ENCODE data around the gene KYNU.
A peak's percentile ranks its signal among the peaks of the same experiment; 100 is the strongest.

Gene KYNU

DNA sequence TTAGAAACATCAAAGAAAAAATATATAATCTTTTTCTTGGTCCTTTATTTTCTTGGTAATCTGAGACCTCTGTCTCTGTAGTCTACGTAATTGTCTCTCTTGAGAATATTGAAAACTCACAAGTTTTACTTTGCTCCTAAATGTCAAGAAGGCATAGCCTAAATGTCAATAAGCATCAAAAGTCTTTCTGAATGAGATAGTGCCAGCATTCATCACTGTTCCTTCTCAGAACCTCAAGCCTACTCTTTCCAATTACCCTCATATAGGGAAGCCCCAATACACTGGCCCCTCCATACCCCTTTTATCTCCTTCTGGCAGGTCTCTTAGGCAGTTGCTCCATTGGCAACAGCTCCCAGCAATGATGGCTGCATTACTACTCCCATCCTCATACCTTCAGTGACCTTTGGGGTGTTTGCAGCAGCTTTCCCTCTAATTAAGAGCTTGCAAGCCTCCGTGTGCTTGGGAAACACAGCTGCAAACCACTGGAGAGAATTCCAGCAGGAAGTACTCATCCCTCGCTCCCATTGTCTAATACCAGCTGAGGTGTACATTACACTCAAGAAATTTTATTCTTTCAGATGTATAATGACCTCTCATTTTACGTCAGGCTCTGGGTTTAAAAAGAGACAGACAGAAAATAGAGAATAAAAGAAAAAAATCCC is 95.8 kb downstream of the KYNU start:
- DNase-seq, result no peak

DNA sequence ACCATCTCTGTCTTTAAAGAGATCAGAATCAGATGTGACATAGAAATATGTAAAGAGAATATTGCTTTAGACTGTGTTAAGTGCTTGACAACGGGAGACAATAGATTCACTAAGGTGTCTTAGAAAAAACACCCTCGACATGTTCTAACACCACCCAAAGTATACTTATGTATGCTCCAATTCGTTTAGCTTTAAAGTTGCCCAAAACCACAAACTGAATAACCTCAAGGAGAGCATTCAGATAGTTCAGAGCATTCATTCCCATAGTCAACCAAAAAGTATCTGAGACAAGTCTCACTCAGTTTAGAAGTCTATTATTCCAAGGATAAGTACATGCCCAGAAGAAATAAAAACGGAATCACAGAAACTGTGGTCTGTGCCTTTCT is 96.4 kb downstream of the KYNU start:
- DNase-seq, result no peak

DNA sequence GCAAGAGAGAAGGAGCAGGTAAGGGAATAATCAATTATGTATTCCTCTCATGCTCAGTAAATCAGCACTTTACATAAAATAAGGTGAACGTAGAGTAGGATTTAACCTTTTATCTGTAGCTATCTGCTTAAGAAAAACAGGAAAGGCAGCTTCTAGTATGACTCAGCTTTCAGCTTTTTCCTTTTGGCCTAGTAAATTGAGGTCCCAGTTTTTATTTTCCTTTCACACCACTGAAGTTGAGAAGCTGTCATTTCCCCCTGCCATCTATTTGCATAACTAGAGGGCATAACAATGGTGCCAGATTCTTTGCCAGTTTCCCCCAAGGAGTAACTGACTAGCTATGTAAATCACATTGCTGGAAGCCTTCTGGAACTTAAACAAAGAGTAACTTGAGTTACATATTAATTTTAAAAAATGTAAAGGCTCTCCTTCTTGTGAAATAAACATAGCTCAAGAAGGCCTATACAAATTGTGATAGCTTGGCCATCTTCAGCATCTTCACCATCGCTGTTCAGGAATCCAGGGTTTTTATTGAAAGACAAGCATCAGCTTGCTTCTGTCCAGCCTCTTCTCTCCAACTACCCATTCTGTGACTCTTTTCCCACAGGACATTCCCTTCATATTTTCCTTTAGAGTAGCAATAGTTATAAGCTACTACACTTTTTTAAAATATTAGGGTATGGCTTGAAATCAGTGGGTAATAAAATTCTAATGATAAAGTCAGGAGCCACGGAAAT is 97.0 kb downstream of the KYNU start:
- DNase-seq, result peak; percentile 71

DNA sequence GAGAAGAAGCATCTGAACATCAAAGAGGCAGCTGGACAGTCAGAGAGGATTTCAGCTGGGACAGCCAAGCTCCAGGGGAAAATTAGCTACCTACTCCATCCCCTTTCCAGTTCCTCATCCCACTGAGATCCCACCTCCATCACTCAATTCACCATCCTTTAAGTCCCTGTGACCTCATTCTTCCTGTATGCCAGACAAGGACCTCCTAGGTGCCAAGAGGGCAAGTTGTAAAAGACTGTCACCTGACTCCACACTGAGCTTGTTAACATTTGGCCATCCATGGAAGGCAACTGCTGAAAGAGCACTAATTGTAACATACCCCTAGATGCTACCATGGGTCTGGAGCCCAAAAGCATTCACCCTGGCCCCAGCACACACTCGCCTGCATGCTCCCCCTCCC is 97.8 kb downstream of the KYNU start:
- no peak for DNase-seq

GRCh38 chr2:142980246-142981068 is 103.0 kb downstream of the KYNU start:
- peak; percentile 49 for DNase-seq

- DNase-seq, result no peak
Measured at GRCh38 chr2:142981069-142981378, 103.6 kb downstream of the KYNU start.

DNA sequence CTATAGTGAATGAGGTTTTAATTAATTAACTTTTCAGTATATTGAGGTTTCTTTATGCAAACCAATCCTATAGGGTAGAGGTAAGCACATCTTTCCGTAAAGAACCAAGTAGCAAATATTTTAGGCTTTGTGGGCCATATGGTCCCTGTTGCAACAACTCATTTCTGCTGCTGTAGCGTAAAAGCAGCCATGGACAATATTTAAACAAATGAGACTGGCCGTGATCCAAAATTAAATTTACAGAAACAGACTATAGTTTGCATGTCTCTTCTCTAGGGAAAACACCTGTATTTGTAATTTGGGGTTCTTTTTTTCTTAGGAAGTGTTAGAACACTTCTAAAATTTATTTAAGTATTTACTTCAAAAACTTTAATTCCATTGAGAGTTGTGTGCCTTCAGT is 104.3 kb downstream of the KYNU start:
- DNase-seq, result peak; percentile 52

DNA sequence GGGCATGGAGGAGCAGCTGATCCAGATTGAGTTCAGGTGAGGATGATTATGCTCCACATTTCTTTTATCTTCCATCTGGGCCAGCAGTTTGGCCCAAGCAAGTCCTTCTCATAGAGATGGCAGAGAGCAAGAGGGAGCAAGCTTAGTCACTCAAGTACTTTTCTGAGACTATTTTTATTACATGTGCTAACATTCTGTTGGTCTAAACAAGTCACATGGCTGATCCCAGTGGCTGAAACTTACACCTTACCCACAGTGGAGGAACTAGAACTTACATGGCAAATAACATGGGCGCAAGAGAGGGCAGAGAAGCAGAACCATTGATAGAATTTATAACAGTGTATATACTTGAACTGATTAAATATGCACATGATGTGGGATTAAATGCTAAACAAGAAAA is 105.7 kb downstream of the KYNU start:
- no peak for DNase-seq

- DNase-seq, result no peak
Measured at GRCh38 chr2:142984657-142985056, 107.2 kb downstream of the KYNU start.

GRCh38 chr2:142987044-142987443 is 109.6 kb downstream of the KYNU start:
- no peak for DNase-seq

DNA sequence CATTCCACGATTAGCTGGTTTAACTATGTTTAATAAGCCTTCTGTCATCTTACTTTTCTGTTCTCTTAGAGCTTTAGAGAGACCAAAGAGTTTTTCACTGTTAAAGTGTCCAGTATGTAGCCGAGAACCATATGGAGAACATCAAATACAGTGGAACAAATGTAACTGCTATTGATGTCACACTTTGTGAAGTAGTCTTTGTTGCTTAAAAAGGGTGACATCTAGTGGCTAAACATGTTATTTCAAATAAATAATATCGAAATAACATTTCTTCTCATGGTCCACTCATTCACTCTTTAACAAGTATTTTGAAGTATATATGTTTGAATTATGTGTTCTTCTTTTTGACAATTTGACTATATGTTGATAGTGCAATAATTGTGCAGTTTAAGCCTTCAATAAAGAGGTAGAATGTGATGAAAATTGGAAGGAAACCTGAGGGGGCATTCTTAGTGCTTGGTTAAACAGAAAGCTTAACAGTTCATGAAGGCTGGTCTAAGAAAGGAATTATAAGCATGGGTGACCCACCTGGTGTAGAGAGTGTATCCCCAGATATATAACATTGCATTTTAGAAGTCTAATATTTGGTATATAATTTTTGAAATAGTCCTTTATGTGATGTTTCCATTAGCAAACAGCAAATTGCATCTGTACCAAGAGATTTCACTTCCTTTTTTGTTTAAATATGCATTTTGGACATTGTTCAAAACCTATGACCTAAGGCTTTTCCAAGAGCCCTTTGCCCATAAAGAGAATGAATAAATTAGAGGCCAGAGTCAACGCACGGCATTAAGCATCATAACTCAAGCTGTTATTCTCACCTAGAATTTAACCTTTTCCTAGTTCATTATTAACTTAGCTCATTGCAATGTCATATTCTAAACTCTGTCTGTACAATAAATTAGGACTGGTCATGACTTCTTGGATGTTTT is 112.1 kb downstream of the KYNU start:
- DNase-seq, result peak; percentile 26

- no peak for DNase-seq
Measured at GRCh38 chr2:142991295-142991694, 113.8 kb downstream of the KYNU start.

DNA sequence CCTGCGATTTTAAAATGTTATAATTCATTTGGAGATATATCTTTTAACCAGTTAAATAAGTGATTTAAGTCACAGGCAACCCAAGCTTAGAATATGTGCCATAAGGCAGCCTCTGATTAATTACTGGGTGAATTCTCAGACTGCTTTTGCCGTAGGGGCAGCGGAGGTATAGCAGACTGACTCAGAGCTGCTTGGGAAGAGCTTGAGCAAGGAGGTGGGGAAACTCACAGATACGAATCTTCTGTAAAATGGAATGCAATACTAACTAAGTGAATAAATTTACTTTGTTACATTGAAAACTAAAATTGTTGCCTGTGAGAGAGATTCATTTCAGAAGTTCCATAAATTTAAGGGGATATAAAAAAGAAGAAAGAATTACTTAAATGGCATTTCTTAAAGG is 115.4 kb downstream of the KYNU start:
- no peak for DNase-seq

DNA sequence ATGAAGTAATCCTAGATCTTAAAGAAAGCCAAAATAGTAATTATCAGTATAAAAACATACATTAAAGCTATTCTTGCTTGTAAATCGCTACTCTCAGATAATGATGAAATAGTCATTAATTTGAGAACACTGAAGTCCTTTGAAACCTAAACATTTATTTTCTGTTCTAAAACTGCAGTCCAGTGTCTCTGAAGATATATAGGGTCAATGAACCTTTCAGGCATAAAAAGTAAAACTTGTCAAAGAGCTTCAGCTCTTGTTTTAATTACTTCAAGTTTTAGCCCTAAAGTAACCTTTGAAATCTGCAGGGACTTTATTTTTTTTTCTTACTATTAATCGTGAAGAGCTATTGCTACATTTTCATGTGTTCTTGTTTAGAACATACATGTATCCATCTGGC is 116.3 kb downstream of the KYNU start:
- DNase-seq, result no peak

DNA sequence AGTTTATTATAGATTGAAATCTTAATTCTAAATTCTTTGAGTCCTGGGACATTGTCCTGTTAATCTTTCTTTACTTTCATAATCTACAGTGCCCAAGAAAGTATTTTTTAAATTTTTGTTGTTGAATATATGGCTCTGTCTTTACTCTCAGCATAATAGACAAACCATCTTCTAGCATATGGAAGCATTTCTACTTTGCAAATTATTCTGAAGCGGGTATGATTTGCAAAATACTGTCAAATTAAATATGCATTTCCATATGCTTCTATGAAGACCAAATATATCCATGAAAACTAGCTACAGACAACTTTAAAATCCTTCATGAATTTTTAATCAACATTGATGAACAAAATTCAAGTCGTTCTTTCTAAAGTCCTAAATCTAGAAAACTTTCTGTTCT is 117.2 kb downstream of the KYNU start:
- no peak for DNase-seq

DNA sequence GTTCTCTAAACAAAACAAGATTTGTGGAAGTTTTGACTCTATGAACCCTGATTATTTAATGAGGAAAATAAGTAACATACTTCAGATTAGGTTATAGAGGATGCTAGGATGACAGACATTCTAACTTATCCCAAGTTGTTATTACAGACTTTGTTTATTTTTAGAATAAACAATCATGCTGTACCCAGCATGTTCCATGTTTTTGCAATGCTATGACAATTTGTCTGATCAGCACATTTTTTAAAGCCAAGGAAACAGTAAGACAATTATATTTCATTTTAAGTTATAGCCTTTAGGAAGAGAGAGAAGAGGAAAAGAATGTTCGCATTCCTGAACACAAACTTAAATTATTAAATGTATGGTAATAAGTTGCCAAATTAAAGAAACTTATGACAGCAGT is 119.8 kb downstream of the KYNU start:
- no peak for DNase-seq

DNA sequence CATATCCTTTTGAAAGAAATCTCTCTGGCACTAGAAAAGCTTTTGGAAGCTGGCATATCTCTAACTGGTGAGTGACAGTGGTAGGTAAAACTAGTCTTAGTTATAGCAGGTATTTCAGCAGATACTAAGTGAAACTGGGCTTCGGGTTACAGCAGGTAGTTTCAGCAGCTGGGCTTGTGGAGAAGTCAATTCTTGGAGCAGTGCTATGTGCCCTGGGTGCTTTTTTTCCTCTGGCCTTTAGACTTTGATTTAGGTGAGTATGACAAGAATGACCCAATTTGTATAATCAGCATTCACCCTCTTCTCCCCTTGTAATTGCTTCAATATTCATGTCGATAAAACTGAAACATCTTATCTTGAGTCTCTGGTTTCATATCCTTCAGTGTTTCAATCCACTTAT is 123.1 kb downstream of the KYNU start:
- DNase-seq, result no peak

DNA sequence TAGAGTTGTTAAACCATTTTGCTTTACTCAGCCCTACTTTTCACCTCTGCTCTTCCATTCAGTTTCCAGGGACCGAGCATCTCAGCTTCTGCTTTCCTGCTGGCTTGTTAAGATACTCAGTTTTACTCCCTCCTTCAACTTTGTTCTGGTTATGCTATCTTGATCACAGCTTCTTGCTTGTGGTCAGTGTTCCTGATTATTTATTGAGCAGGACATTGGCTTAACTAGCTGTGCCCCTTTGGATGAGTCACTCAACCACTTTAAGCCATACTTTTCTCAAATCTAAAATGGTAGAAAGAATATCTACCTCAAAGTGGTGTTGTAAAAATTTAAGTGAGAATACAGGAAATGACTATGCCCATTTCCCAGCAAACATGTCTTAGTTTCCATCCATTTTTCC is 124.0 kb downstream of the KYNU start:
- DNase-seq, result no peak

DNA sequence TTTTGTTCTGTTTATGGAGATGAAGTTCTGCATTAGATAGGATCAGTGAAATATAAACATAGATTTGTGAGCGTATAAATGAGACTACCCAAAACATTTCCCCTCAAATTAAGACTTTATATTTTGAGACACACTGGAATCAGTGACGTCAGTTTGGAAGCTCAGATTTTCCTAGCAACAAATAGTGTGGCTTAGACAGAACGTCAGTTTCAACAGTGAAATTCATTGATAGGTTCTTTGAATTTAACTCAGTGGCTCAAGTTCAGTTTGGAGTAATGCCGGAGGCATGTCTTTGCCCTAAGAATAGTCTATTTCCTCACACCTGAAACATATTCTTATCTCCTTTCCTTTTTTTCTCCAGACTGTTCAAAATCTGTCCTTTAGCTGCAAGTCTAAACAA is 138.2 kb downstream of the KYNU start:
- no peak for DNase-seq

DNA sequence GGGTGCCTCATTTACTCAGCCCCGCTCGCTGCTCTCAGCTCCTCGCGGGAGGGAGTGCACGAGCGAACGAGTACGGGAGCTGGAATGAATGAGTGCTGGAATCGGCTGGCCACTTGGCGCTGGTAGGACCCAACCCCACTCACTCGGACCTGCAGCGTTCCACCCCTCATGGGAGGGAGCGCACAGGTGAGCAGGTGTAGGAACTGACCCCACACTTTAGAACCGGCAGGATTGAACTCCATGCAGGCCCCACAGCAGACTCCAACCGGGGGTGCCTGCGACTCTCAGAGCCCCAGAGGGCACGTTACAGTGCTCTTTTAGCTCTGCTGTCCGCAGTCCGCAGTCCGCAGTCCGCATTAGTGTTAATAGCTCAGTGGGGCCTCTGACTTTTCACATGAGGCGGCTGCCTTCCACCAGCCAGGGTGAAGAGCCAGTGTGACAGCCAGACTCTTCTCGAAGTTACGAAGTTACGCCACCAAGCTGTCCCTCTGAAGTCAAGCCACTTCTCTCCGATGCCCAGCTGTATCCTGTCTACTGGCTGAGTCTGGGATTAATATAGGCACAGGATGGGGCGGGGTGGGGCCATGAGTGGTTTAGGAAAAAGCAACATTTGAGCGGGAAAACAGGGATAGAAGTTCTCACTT is 149.1 kb downstream of the KYNU start:
- no peak for DNase-seq

- DNase-seq, result no peak
Measured at GRCh38 chr2:143029141-143029540, 151.7 kb downstream of the KYNU start.

- no peak for DNase-seq
Measured at GRCh38 chr2:143030127-143030526, 152.7 kb downstream of the KYNU start.
